ENCODE results near the gene NAV1. TPM values are rescaled to one million over a fixed set of nuclear protein-coding genes. Genes with fewer than 3 reads are reported as not detected.

Gene NAV1
- total RNA-seq, 1 experiment from 2014 or later, result 2.9 TPM

DNA sequence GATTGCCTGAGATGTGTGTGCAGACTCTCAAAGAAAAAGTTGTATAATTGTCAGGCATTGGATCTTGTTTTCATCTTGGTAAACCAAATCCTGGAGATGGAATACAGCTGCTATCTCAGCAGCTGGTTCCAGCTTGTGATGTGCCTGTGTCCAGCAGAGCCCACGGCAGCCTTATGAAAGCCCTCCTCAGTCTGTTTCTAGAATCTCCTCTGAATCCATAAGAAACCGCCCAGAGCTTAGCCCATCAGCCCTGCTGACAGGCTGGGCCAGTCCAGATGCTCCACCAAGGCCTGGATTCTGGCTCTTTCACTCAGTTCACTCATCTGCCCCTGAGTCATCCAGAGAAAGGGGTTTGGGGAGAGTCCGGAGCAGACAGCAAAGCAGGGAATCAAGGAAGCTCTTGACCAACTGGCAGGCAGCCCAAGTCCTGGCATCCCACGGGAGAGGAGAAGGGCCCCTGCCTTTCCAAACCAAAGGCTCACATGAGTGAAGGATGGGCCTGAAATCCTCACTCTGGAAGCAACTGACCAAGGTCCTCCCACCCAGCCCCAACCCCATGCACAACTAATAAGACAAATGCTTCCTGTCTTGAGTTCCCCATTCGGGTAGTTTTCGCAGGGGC is 45.7 kb downstream of the NAV1 start:
- Histone ChIP-seq H3K4me2 (ENCODE audit: low read depth, low read length, poor library complexity, severe bottlenecking) (no peak overlapping the region), H3K27ac (ENCODE audit: low read length) (no peak overlapping the region), H4K20me1 (ENCODE audit: insufficient read depth, low read depth, low read length) (no peaks in the 10 kb centered on the region), H3K27me3 (ENCODE audit: low read length) (no peaks in the 10 kb centered on the region), H3K4me1 (ENCODE audit: low read length) (no peaks in the 10 kb centered on the region), H3K4me3 (ENCODE audit: low read length) (no peak overlapping the region), H3K9me3 (ENCODE audit: low read length) (no peaks in the 10 kb centered on the region), H3K9ac (ENCODE audit: low read length) (no peak overlapping the region), H3K9me2 (replicated peaks; ENCODE audit: insufficient read depth, low read length) (no peaks in the 10 kb centered on the region), H3K79me2 (ENCODE audit: low read length) (no peaks in the 10 kb centered on the region), H3K36me3 (ENCODE audit: insufficient read depth, low read length) (no peaks in the 10 kb centered on the region), H2AFZ (ENCODE audit: low read length) (no peak overlapping the region)
- no peak for DNase-seq

DNA sequence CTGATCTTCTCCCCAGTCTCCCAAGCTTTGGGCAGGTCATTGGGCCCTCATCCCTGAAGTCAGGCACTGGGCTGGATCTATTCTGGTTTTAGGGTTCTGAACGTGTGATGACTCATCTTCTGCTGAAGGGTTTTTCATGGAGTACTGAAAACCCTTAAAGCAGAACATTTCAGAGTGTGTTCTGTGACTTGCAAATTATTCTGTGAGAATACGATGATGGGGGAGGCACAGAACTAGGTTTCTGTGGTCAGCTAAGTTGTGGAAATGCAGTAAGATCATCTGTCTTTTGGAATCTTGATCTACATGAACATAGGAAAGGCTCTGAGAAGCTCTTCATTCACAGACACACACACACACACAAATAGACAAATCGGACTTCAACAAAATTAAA is 46.2 kb downstream of the NAV1 start:
- Histone ChIP-seq H3K9me2 (replicated peaks; ENCODE audit: insufficient read depth, low read length) (no peaks in the 10 kb centered on the region), H3K79me2 (ENCODE audit: low read length) (no peaks in the 10 kb centered on the region), H3K9ac (ENCODE audit: low read length) (no peak overlapping the region), H4K20me1 (ENCODE audit: insufficient read depth, low read depth, low read length) (no peaks in the 10 kb centered on the region), H3K4me1 (ENCODE audit: low read length) (no peaks in the 10 kb centered on the region), H2AFZ (ENCODE audit: low read length) (no peak overlapping the region), H3K9me3 (ENCODE audit: low read length) (no peaks in the 10 kb centered on the region), H3K27ac (ENCODE audit: low read length) (no peak overlapping the region), H3K27me3 (ENCODE audit: low read length) (no peaks in the 10 kb centered on the region), H3K4me2 (ENCODE audit: low read depth, low read length, poor library complexity, severe bottlenecking) (no peak overlapping the region), H3K4me3 (ENCODE audit: low read length) (no peak overlapping the region), H3K36me3 (ENCODE audit: insufficient read depth, low read length) (no peaks in the 10 kb centered on the region)
- no peak for DNase-seq

DNA sequence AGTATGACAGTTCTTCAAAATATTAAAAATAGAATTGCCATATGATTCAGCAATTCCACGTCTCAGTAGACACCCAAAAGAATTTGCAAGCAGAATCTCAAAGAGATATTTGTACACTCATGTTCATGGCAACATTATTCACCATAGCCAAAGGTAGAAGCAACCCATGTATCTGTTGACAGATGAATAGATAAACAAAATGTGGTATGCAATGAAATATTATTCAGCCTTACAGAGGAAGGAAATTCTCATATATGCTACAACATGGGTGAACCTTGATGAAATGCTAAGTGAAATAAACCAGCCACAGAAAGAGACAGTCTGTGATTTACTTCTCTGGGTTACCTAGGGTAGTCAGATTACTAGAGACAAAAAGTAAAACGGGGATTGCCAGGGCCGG is 47.0 kb downstream of the NAV1 start:
- DNase-seq, result no peak
- no peaks in the 10 kb centered on the region for H3K36me3 ChIP-seq (ENCODE audit: insufficient read depth, low read length)
- H3K27ac ChIP-seq (ENCODE audit: low read length), result no peak overlapping the region
- no peak overlapping the region for H2AFZ ChIP-seq (ENCODE audit: low read length)
- H3K9me3 ChIP-seq (ENCODE audit: low read length), result no peaks in the 10 kb centered on the region
- H3K4me3 ChIP-seq (ENCODE audit: low read length), result no peak overlapping the region
- no peaks in the 10 kb centered on the region for H4K20me1 ChIP-seq (ENCODE audit: insufficient read depth, low read depth, low read length)
- H3K27me3 ChIP-seq (ENCODE audit: low read length), result no peaks in the 10 kb centered on the region
- H3K9ac ChIP-seq (ENCODE audit: low read length), result no peak overlapping the region
- no peak overlapping the region for H3K4me2 ChIP-seq (ENCODE audit: low read depth, low read length, poor library complexity, severe bottlenecking)
- no peaks in the 10 kb centered on the region for H3K9me2 ChIP-seq (replicated peaks; ENCODE audit: insufficient read depth, low read length)
- H3K4me1 ChIP-seq (ENCODE audit: low read length), result no peaks in the 10 kb centered on the region
- H3K79me2 ChIP-seq (ENCODE audit: low read length), result no peaks in the 10 kb centered on the region

DNA sequence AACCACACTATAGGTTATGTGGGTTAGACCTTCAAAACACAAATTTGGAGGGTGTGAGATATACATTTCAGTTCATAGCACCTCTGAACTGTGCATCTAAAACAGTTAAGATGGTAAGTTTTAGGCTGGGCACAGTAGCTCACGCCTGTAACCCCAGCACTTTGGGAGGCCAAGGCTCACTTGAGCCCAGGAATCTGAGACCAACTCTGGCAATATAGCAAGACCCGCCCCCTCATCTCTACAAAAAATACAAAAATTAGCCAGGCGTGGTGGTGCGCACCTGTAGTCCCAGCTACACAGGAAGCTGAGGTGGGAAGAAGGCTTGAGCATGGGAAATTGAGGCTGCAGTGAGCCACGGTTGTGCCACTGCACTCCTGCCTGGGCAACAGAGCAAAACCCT is 47.9 kb downstream of the NAV1 start:
- Histone ChIP-seq H4K20me1 (ENCODE audit: insufficient read depth, low read depth, low read length) (no peaks in the 10 kb centered on the region), H3K4me1 (ENCODE audit: low read length) (no peaks in the 10 kb centered on the region), H3K27me3 (ENCODE audit: low read length) (no peaks in the 10 kb centered on the region), H3K4me3 (ENCODE audit: low read length) (no peak overlapping the region), H3K79me2 (ENCODE audit: low read length) (no peaks in the 10 kb centered on the region), H3K27ac (ENCODE audit: low read length) (no peak overlapping the region), H3K9me2 (replicated peaks; ENCODE audit: insufficient read depth, low read length) (no peaks in the 10 kb centered on the region), H3K9me3 (ENCODE audit: low read length) (no peaks in the 10 kb centered on the region), H3K36me3 (ENCODE audit: insufficient read depth, low read length) (no peaks in the 10 kb centered on the region), H2AFZ (ENCODE audit: low read length) (no peak overlapping the region), H3K4me2 (ENCODE audit: low read depth, low read length, poor library complexity, severe bottlenecking) (no peak overlapping the region), H3K9ac (ENCODE audit: low read length) (no peak overlapping the region)
- DNase-seq, result no peak

DNA sequence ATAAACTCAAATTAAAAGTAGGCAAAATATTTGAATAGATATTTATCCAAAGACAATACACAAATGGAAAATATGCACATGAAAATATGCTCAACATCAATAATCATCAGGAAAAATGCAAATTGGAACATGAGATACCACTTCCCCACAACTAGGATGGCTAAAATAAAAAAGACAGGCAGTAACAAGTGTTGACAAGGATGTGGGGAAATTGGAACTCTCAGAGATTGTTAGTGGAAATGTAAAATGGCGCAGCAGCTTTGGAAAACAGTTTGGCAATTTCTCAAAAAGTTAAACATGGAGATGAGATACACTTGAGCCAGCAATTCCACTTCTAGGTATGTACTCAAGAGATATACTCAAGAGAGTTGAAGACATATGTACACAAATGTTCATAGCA is 48.8 kb downstream of the NAV1 start:
- no peaks in the 10 kb centered on the region for H4K20me1 ChIP-seq (ENCODE audit: insufficient read depth, low read depth, low read length)
- no peaks in the 10 kb centered on the region for H3K9me3 ChIP-seq (ENCODE audit: low read length)
- no peak overlapping the region for H2AFZ ChIP-seq (ENCODE audit: low read length)
- H3K9me2 ChIP-seq (replicated peaks; ENCODE audit: insufficient read depth, low read length), result no peaks in the 10 kb centered on the region
- no peaks in the 10 kb centered on the region; the same call in 1 of the 2 replicates for H3K27me3 ChIP-seq (ENCODE audit: low read length)
- no peaks in the 10 kb centered on the region for H3K79me2 ChIP-seq (ENCODE audit: low read length)
- no peak overlapping the region for H3K9ac ChIP-seq (ENCODE audit: low read length)
- no peak overlapping the region for H3K4me2 ChIP-seq (ENCODE audit: low read depth, low read length, poor library complexity, severe bottlenecking)
- H3K4me3 ChIP-seq (ENCODE audit: low read length), result no peak overlapping the region
- H3K36me3 ChIP-seq (ENCODE audit: insufficient read depth, low read length), result no peaks in the 10 kb centered on the region
- DNase-seq, result no peak
- H3K27ac ChIP-seq (ENCODE audit: low read length), result no peak overlapping the region
- H3K4me1 ChIP-seq (ENCODE audit: low read length), result no peaks in the 10 kb centered on the region

Other genes with a start within 250 kb of the NAV1 start
- gene TNNT2, start 161.4 kb upstream of the NAV1 start, total RNA-seq (2014; rRNA removed; shearing (Covaris generic); ENCODE audit: low replicate concordance), result 0.11 and 0.37 TPM in 2 replicates
- gene LAD1, start 139.8 kb upstream of the NAV1 start, total RNA-seq (2014; rRNA removed; shearing (Covaris generic); ENCODE audit: low replicate concordance), result 0.76 and 1.2 TPM in 2 replicates
- gene TNNI1, start 117.4 kb upstream of the NAV1 start, total RNA-seq (2014; rRNA removed; shearing (Covaris generic); ENCODE audit: low replicate concordance), result 333 and 375 TPM in 2 replicates
- gene PHLDA3, start 69.9 kb upstream of the NAV1 start, total RNA-seq (2014; rRNA removed; shearing (Covaris generic); ENCODE audit: low replicate concordance), result not detected in 2 replicates
- 39.8 and 51.8 TPM in 2 replicates for gene CSRP1, start 32.0 kb upstream of the NAV1 start, total RNA-seq (2014; rRNA removed; shearing (Covaris generic); ENCODE audit: low replicate concordance)

All from Karpas-422 (cell line).